KOPT-K1 (cell line): ENCODE results near the gene CEP72.
A peak's percentile ranks its signal among the peaks of the same experiment; 100 is the strongest.

Experiments used
- H3K27ac ChIP-seq: fragments of 200-600 bp; sonication (generic); 2 replicates; pipeline ENCODE4 v1.5.1; 2016; ENCODE audit warnings: antibody characterized with exemption, mild to moderate bottlenecking, low read depth, low read length; ENCODE audit not compliant: poor library complexity, severe bottlenecking
- H3K36me3 ChIP-seq: fragments of 200-600 bp; sonication (generic); 2 replicates; pipeline ENCODE4 v1.5.1; 2017; ENCODE audit warnings: antibody characterized with exemption, mild to moderate bottlenecking, low read length, moderate library complexity; ENCODE audit not compliant: insufficient read depth
- H3K9me3 ChIP-seq: fragments of 200-600 bp; sonication (generic); 2 replicates; pipeline ENCODE4 v1.5.1; 2017; ENCODE audit warnings: antibody characterized with exemption, low read length, mild to moderate bottlenecking; ENCODE audit not compliant: insufficient read depth, poor library complexity, severe bottlenecking

CEP72 gene

DNA sequence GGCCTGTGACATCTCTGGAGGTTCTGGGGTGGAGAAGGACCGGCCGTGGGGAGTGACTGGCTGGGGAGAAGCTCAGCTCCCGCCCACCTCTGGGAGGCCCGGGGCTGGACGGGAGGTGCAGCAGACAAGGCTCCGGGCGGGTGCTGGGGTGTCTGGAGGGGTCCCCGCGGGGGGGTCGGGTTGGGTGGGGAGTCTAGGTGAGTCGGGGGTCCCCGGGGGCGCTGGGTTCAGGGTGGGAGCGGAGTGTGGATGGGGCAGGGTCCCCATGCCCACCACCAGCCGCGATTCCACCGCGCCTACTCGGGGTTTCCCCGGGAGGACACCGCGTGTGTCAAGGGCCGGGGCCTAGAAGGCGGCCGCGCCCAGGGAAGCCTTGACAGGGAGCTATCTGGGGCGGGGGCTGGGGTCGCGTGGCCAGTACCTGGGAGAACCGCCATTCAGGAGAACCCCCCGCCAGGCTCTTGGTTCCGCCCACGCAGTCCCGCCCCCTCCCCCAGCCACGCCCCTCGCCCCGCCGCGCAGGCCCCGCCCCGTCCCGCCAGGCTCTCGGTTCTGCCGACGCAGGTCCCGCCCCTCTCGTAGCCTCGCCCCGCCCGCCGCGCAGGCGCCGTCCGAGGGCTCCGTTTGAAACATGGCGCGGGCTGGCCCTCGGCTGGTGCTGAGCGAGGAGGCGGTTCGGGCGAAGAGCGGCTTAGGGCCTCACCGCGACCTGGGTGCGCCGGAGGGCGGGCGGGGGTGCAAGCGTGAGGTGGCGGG is at the start of gene CEP72:
Gene CEP72 (plus strand): TSS at position 610 of the 756 bp plus-strand sequence. CDS start 22 bp downstream, at position 632.
- H3K9me3 ChIP-seq = peaks cover 4% of the 10 kb centered on the region
- peak within 1 kb of the TSS; percentile 68 for H3K27ac ChIP-seq
- H3K36me3 ChIP-seq = peaks cover 6% of the 10 kb centered on the region; the same call in 1 of the 2 replicates

DNA sequence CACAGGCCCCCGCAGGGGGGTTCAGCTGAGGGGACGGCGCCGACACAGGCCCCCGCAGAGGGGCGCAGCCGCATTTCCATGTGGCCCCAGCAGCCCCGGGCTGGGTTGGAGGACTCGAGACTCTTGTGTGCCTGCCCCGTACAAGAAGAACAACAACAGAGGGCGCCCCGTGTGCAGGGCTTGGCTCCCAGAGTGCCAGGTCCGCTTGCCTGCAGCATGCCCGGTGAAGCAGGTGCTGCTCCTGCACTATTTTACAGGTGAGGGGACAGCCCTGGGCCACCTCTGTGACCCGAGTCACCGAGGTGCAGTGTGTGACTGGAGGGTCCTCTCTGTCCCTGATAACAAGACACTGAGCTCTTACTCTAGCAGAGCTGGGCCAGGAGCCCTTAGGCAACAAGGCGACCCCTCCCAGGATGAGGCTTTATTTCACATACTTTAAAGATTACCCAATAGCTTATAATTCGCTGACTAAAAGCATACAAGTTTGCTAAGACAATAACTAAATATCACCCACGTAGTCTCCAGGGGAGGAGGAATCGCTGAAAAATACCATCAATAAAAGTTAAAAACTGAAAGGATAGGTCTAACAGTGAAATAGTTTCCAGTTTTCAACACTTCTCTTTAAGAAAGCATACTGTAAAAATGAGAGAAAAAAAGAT is 46.2 kb upstream of the CEP72 start:
- no peaks in the 10 kb centered on the region for H3K36me3 ChIP-seq
- no peaks in the 10 kb centered on the region for H3K9me3 ChIP-seq
- no peak overlapping the region for H3K27ac ChIP-seq

DNA sequence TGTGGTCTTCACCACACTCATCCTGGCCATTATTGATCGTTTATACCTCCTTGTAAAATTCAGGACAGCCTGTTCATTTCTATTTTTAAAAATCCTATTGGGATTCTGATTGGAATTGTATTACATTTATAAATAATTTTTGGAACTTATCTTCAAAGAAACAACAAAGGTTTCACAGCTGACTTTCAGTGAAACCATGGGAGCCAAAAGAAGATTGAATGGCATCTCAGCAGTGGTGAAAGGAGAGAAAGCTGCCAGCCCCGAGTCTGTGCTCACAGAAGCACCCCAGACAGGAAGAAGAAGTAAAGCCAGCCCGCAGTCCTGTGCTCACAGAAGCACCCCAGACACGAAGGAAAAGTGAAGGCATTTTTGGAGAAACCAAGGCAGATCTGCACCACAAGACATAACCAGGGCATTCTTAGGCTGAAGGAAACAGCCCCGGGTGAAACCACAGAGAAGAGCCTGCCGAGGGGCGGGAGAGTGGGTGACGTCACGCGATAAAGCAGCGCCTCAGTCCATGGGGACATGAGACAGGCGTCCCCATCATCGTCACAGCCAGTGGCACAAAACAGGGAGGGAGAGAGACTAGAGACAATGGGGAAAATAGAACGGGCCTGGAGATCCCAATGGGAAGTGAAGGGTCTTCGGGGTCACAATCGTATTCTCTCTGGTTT is 45.4 kb upstream of the CEP72 start:
- Histone ChIP-seq H3K9me3 (no peaks in the 10 kb centered on the region), H3K27ac (no peak overlapping the region), H3K36me3 (no peaks in the 10 kb centered on the region)

- Histone ChIP-seq H3K36me3 (no peaks in the 10 kb centered on the region), H3K9me3 (no peaks in the 10 kb centered on the region), H3K27ac (no peak overlapping the region)
Observed at GRCh38 chr5:567664-568060, 44.5 kb upstream of the CEP72 start.

DNA sequence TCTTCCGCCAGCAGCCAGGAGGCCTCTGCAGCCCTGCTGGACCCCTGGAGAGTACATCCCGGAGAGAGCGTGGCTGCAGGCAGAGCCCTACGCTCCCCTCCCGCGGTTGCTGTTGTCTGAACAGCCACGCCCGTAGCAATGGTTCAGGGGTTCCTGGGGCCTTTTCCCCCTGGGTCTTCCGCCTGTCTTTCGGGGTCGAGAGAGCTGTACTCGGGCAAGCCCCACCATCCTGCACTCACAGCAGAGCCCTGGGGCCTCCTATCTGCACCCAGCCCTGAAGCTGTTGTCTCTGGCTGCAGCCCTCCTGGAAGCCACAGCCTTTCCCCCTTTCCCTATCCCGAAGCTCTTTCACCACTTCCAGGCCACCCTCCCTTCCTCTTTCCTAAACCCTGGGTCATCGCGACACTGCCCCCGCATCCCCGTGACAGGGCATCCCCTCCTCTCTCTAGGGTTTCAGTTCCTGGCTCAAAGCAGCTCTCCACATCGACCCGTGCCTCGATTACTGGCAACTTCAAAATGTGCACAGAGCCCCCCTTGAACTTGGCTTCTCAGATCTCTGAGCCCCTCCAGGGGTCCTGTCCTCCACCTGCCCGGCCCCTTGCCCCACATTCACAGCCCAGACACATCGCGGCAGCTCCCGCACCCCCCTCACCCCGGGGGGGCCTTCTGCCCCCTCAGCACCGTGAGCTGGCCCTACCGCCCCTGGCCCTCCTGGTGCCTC is 43.9 kb upstream of the CEP72 start:
- H3K9me3 ChIP-seq = no peaks in the 10 kb centered on the region
- no peaks in the 10 kb centered on the region for H3K36me3 ChIP-seq
- H3K27ac ChIP-seq = no peak overlapping the region

DNA sequence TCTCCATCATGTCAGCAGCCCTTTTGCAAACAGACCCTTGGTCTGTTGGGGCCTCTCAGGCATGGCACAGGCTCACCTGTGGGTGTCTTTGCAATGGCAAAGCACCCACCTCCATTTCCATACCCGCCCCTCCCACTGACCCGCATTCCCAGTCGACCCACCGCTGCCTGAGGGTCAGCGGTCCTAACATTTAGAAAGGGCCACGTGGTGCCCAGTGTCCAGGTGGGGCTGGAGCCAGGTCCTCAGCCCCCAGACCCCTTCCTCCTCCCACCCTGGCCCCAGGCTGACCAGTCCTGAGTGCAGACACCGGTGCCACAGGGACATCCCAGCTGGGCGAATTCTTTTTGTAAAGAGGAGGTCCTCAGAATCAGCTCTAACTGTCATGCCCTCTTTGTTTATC is 43.3 kb upstream of the CEP72 start:
- no peak overlapping the region for H3K27ac ChIP-seq
- no peaks in the 10 kb centered on the region for H3K9me3 ChIP-seq
- H3K36me3 ChIP-seq = no peaks in the 10 kb centered on the region

- H3K27ac ChIP-seq = no peak overlapping the region
- H3K9me3 ChIP-seq = no peaks in the 10 kb centered on the region
- H3K36me3 ChIP-seq = no peaks in the 10 kb centered on the region
Observed at GRCh38 chr5:569358-569867, 42.7 kb upstream of the CEP72 start.

GRCh38 chr5:569868-570361 is 42.2 kb upstream of the CEP72 start:
- no peaks in the 10 kb centered on the region for H3K9me3 ChIP-seq
- H3K36me3 ChIP-seq = no peaks in the 10 kb centered on the region
- H3K27ac ChIP-seq = no peak overlapping the region

DNA sequence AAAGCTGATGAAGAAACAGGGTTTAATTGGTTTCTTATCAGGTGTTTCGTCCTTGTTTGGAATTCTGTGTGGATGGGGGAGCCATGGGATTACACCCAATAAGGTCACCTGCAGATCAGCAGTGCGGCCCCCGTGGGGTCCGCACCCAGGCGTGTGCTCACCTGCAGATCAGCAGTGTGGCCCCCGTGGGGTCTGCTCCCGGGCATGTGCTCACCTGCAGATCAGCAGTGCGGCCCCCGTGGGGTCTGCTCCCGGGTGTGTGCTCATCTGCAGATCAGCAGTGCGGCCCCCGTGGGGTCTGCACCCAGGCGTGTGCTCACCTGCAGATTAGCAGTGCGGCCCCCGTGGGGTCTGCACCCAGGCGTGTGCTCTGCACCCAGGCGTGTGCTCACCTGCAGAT is 41.7 kb upstream of the CEP72 start:
- peaks cover 2% of the 10 kb centered on the region for H3K9me3 ChIP-seq
- no peaks in the 10 kb centered on the region for H3K36me3 ChIP-seq
- no peak overlapping the region for H3K27ac ChIP-seq

GRCh38 chr5:570886-571285 is 41.3 kb upstream of the CEP72 start:
- no peak overlapping the region for H3K27ac ChIP-seq
- peaks cover 6% of the 10 kb centered on the region for H3K9me3 ChIP-seq
- no peaks in the 10 kb centered on the region for H3K36me3 ChIP-seq

GRCh38 chr5:571791-572190 is 40.3 kb upstream of the CEP72 start:
- H3K36me3 ChIP-seq = no peaks in the 10 kb centered on the region
- no peak overlapping the region for H3K27ac ChIP-seq
- H3K9me3 ChIP-seq = peaks cover 15% of the 10 kb centered on the region

DNA sequence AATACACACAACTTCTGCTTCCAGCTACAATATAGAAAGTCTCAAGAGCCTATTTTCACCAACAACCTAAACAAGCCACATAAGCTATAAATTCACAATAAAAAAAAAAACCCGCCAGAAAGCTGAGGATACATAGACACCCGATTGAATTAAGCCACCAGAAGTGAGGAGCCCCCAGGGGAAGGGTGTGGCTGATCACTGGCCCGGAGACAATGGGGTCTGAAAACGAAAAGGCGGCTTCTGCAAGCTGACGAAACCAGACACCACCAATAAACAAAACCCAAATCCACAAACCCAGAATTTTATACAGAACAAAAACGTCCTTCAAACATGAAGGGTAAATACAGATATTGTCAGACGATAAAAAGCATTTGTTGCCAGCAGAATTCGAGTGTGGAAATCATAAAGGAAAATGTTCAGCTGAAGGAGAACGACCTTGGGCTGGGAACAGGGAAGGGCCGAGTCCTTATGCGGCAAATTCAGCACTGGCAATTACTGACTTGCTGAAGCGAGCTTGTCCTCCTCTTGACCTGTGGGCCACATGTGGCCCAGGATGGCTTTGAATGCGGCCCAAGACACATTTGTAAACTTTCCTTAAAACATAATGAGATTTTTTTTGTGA is 39.6 kb upstream of the CEP72 start:
- no peaks in the 10 kb centered on the region for H3K36me3 ChIP-seq
- no peak overlapping the region for H3K27ac ChIP-seq
- peaks cover 22% of the 10 kb centered on the region for H3K9me3 ChIP-seq

- peaks cover 22% of the 10 kb centered on the region for H3K9me3 ChIP-seq
- H3K27ac ChIP-seq = no peak overlapping the region
- H3K36me3 ChIP-seq = no peaks in the 10 kb centered on the region
Observed at GRCh38 chr5:573206-573605, 38.9 kb upstream of the CEP72 start.

GRCh38 chr5:573976-574375 is 38.2 kb upstream of the CEP72 start:
- Histone ChIP-seq H3K36me3 (no peaks in the 10 kb centered on the region), H3K27ac (no peak overlapping the region), H3K9me3 (peaks cover 25% of the 10 kb centered on the region)
